ENCODE data around the gene TNFRSF4. TPM values are rescaled to one million over a fixed set of nuclear protein-coding genes. Genes with fewer than 3 reads are reported as not detected.
A peak's percentile ranks its signal among the peaks of the same experiment; 100 is the strongest.

The TNFRSF4 gene
- total RNA-seq, 8 experiments from 2014 or later = 0.18 to 1.00 (median 0.25) TPM; not detected in 2

DNA sequence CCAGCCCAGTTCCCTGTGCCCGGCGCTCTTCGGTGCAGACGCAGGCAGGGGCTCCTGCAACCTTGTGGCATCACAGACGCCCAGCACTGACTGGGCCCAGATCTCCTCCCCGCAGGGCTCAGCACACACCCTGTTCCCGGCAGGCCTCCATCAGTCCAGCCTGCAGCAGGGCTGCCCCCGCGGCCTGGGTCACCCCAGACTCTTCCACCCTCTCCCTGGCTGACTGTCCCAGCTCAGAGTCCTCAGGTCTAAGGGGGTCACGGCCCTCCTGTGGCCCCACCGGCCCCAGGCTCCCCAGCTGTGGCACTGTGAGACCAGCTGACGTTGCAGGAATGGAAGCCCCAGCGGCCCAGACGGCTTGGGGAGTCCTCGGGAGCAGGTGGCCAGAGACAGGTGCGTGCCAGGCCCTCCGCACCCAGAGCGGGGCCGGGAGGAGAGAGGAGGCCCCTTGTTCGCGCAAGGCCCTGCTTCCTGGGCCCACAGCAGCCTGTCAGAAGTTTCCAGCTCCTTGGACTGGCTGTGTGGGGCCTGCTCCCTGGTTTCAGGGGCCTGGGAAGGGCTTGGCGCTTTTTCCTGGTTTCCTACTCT is 22.3 kb upstream of the TNFRSF4 start:
- no peak for ATAC-seq (replicated peaks in 6 of 8)
- Histone ChIP-seq H3K4me3 (no peak overlapping the region), H3K4me1 (replicated peaks in 1 of 2) (peaks cover 56 to 57% of the 10 kb centered on the region in 2 donors), H3K27ac (no peak overlapping the region)
- WGBS, 10 experiments = 84 to 100% methylated on average over 1 to 4 of the region's 22 CpGs; no CpG with 5 or more reads in 8 of the 10 experiments
- in situ Hi-C loops (cut with MboI; ENCODE audit: low pct_unique_long_range_greater_than_20kb in 2 of 9, low sequenced_read_pairs in 9 of 9, unreplicated experiment in 9 of 9) = no loop called here

DNA sequence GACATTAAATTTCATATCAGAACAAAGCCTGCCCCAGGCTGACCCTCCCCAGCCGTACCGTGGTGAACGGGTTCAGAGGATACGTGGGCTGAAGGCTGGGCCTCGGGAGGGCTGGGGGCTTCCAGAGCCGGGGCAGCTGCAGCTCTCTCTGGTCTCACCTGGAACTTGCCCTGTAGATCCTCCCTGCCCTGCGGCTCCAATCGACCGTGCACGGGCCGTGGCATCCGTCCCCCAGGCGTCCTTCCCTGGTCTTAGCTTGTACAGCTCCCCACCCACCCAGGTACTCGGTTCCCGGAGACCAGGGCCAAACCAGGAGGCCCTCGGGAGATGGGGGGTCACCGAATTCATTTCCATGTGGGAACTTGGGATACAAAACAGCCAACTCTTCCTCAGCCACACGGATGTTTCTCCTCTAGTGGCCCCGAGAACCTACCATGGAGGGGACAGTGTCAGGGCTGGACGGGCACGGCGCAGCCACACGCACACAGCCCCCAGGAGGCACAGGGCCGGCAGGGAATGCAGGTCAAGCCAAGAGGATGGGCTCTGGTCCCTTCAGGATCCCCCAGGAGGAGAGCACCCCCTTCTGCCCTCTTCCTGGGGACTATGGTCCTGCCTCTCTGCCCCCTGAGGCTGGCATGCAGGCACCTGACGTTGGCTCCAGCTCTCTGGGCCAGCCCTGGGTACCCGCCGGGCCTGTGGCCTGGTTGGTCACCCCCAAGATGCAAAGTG is 21.2 kb upstream of the TNFRSF4 start:
- H3K4me1 ChIP-seq (replicated peaks in 1 of 2) = peaks cover 57 to 58% of the 10 kb centered on the region in 2 donors
- no peak overlapping the region for H3K27ac ChIP-seq
- in situ Hi-C loops (cut with MboI; ENCODE audit: low pct_unique_long_range_greater_than_20kb in 2 of 9, low sequenced_read_pairs in 9 of 9, unreplicated experiment in 9 of 9) = no loop called here
- H3K4me3 ChIP-seq = no peak overlapping the region
- WGBS, 10 experiments = 60 to 100% (median 91%) methylated on average over 2 to 14 of the region's 27 CpGs; no CpG with 5 or more reads in 4 of the 10 experiments
- no peak for ATAC-seq (replicated peaks in 6 of 8)

DNA sequence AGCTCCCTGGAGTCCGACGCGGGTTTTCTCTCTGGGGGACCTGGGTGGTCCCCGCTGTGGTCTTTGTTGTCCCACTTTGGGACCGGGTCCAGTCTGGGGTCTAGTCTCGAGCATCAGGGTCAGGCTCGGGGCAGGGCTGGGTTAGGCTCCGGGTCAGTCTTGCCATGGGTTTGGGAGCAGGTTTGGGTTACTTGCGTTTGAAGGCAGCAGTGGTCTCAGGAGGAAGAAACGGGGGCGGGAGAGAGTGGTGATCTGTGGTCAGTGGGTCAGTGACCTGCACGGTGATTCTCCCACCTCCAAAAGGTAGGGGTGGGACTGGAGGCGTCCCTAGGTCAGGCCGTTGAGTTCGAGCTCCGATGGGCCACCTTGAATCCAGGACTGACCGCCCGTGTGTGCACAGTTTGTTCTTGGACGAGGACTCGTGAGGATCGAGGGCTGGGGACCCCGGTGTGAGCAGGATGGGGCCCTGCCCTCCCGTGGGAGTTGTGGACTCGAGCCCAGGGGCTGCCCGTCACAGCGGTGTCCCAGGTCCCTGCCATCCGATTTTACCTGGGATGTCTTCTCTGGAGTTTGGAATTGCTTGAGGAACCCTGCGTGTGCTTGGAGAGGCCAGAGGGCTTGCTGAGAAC is 20.3 kb upstream of the TNFRSF4 start:
- Histone ChIP-seq H3K4me3 (no peak overlapping the region), H3K4me1 (replicated peaks in 1 of 2) (peaks cover 51 to 52% of the 10 kb centered on the region in 2 donors), H3K27ac (no peak overlapping the region)
- WGBS, 10 experiments = 84 to 100% (median 92%) methylated on average over 1 to 20 of the region's 28 CpGs; no CpG with 5 or more reads in 4 of the 10 experiments
- ATAC-seq (replicated peaks in 6 of 8) = no peak
- in situ Hi-C loops (cut with MboI; ENCODE audit: low pct_unique_long_range_greater_than_20kb in 2 of 9, low sequenced_read_pairs in 9 of 9, unreplicated experiment in 9 of 9) = no loop called here

DNA sequence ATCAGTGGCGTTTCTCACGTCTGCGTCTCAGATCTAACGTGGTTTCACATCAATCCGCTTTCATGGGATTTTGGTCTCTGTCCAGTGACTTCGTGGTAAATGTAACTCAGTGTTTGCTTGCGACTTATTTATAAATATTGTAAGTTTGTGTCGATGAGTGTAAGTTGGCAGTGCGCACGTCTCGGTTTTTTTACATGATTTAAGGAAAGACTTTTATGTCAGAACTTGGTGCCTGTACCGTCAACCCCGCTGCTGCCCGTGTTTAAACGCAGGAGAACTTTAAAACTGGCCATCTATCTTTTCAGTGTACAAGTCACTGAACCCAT is 19.6 kb upstream of the TNFRSF4 start:
- WGBS, 10 experiments = 52 to 100% (median 83%) methylated on average over 2 to 15 of the region's 15 CpGs; no CpG with 5 or more reads in 3 of the 10 experiments
- ATAC-seq (replicated peaks in 6 of 8) = no peak
- Histone ChIP-seq H3K4me3 (peak overlapping the region in 1 of 5 donors; percentile 45), H3K4me1 (replicated peaks in 1 of 2) (peaks cover 45 to 48% of the 10 kb centered on the region in 2 donors), H3K27ac (no peak overlapping the region)
- in situ Hi-C loops (cut with MboI; ENCODE audit: low pct_unique_long_range_greater_than_20kb in 2 of 9, low sequenced_read_pairs in 9 of 9, unreplicated experiment in 9 of 9) = no loop called here

DNA sequence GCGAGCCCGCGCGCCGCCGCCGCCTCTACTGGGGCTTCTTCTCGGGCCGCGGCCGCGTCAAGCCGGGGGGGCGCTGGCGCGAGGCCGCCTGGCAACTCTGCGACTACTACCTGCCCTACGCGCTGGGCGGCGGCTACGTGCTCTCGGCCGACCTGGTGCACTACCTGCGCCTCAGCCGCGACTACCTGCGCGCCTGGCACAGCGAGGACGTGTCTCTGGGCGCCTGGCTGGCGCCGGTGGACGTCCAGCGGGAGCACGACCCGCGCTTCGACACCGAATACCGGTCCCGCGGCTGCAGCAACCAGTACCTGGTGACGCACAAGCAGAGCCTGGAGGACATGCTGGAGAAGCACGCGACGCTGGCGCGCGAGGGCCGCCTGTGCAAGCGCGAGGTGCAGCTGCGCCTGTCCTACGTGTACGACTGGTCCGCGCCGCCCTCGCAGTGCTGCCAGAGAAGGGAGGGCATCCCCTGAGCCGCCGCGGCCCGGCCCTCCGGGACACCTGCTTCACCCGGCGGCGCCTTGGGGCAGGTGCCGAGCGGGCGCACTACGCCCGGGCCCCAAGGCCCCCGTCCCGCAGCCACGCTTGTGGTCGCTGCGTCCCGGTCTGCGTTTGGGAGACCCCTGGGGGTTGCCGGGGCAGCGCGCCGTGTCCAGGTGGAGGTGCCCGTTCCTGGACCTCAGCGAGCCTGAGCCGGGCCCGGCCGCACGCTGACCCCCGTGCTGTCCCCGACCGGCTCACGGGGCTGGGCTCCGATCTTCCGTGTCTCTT is 19.0 kb upstream of the TNFRSF4 start:
- in situ Hi-C loops (cut with MboI; ENCODE audit: low pct_unique_long_range_greater_than_20kb in 2 of 9, low sequenced_read_pairs in 9 of 9, unreplicated experiment in 9 of 9) = no loop called here
- ATAC-seq (replicated peaks in 6 of 8) = no peak
- peak overlapping the region; percentile 86 to 94 for H3K27ac ChIP-seq
- peaks cover 40 to 42% of the 10 kb centered on the region in 2 donors for H3K4me1 ChIP-seq (replicated peaks in 1 of 2)
- H3K4me3 ChIP-seq = peak overlapping the region; percentile 36 to 98 (median 41)
- 95 to 97% (median 95%) methylated on average over 6 to 54 of the region's 98 CpGs; no CpG with 5 or more reads in 5 of the 10 experiments for WGBS, 10 experiments

DNA sequence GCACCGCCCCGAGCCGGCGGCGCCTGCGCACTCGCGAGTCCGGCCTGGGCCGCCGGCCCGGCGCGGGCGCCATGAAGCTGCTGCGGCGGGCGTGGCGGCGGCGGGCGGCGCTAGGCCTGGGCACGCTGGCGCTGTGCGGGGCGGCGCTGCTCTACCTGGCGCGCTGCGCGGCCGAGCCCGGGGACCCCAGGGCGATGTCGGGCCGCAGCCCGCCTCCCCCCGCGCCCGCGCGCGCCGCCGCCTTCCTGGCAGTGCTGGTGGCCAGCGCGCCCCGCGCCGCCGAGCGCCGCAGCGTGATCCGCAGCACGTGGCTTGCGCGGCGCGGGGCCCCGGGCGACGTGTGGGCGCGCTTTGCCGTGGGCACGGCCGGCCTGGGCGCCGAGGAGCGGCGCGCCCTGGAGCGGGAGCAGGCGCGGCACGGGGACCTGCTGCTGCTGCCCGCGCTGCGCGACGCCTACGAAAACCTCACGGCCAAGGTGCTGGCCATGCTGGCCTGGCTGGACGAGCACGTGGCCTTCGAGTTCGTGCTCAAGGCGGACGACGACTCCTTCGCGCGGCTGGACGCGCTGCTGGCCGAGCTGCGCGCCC is 18.3 kb upstream of the TNFRSF4 start, which contains the start of gene B3GALT6:
Gene B3GALT6, plus strand, starts transcription at position 30 of the 588 bp plus-strand sequence. Its CDS starts 42 bp downstream, at position 72.
- 35 to 40% methylated on average over 4 to 6 of the region's 100 CpGs; no CpG with 5 or more reads in 8 of the 10 experiments for WGBS, 10 experiments
- H3K27ac ChIP-seq = peak within 1 kb of the TSS; percentile 92 to 98
- peak in 3 of 8 experiments; percentile 4 to 70 (median 5) for ATAC-seq (replicated peaks in 6 of 8)
- in situ Hi-C loops (cut with MboI; ENCODE audit: low pct_unique_long_range_greater_than_20kb in 2 of 9, low sequenced_read_pairs in 9 of 9, unreplicated experiment in 9 of 9) = no loop called here
- peak within 1 kb of the TSS; percentile 70 to 98 (median 93) for H3K4me3 ChIP-seq
- peaks cover 34 to 35% of the 10 kb centered on the region in 2 donors for H3K4me1 ChIP-seq (replicated peaks in 1 of 2)

DNA sequence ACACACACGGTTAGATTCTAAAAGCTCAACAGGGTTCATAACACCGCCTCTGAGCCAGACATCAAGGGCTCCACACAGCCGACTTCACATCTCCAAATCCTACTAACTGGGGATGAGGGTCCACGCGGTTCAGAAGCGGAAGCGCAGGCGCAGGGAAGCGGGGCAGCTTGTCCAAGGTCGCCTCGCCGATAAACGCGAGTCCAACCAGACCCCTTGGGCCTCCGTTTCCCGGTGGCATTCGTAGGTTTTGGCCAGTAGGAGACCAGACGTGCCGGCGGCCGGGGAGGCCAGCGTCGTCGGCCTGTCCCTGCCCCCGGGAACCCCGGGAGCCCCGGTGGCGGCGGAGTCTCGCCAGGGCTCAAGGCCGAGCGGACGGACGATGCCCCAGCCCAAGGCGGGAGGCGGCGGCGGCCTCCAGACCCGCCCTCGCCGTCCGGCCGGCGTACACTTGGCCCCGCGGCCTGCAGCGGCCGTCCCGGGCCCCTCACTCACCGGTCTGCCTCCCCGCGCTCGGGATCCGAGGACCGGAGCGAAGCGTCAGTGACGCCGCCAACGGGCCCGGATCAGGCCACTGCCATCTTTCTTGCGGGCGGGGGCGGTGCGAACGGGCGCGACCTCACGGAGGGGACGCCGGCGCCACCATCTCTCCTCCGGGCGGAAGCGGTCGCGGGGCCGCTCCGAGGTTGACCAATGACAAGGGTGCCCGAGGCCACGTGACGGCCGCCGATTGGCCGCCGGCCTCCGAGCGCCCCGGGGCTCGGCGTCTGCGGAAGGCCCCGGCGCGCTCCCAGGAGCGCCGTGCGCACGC is 17.7 kb upstream of the TNFRSF4 start, which contains the start of gene SDF4:
Gene SDF4, minus strand, starts transcription at position 602 of the 808 bp plus-strand sequence. CDS start 3,229 bp downstream, outside the sequence.
- Histone ChIP-seq H3K27ac (peak within 1 kb of the TSS; percentile 92 to 98), H3K4me3 (peak within 1 kb of the TSS; percentile 70 to 98 (median 93)), H3K4me1 (replicated peaks in 1 of 2) (peaks cover 27 to 29% of the 10 kb centered on the region in 2 donors)
- WGBS, 10 experiments = 0 to 20% (median 1%) methylated on average over 1 to 30 of the region's 99 CpGs; no CpG with 5 or more reads in 3 of the 10 experiments
- peak; percentile 82 to 96 (median 92) for ATAC-seq (replicated peaks in 6 of 8)
- in situ Hi-C loops (cut with MboI; ENCODE audit: low pct_unique_long_range_greater_than_20kb in 2 of 9, low sequenced_read_pairs in 9 of 9, unreplicated experiment in 9 of 9) = no loop called here

DNA sequence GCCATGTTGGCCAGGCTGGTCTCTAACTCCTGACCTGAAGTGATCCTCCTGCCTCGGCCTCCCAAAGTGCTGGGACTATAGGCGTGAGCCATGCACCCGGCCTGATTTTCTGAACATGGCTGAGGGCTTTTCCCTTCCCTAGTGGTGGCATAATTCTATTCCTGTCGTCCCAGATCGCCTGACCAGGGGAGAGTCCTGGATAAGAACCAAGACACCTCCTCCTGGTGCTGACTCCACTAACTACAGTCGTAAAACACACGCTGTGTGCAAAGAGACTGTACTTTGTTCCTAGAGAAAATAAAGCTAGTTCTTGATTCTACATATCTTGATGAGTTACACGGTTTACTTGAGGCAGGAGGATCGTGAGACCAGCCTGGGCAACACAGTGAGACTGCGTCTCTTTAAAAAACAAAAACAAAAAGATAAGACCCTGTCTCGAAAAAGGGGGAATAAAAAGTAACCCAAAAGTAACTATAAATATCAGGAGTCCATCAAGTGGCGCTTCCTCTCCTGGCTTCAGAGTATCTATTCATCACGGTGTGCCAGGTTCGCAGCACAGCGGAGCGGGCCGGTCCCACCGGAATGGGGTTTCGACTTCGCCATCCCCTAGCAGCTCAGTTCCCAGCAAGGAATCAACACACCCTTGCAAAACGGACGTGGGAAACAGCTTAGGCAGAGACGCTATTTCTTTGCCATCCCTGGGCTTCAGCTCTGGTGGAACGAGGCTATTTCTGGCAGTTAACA is 16.9 kb upstream of the TNFRSF4 start:
- Histone ChIP-seq H3K4me1 (replicated peaks in 1 of 2) (peaks cover 26 to 29% of the 10 kb centered on the region in 2 donors), H3K4me3 (peak overlapping the region; percentile 70 to 98 (median 93)), H3K27ac (peak overlapping the region; percentile 92 to 98)
- peak in 3 of 8 experiments; percentile 17 to 40 (median 32) for ATAC-seq (replicated peaks in 6 of 8)
- 2 to 80% (median 14%) methylated on average over 1 to 24 of the region's 24 CpGs for WGBS, 10 experiments
- in situ Hi-C loops (cut with MboI; ENCODE audit: low pct_unique_long_range_greater_than_20kb in 2 of 9, low sequenced_read_pairs in 9 of 9, unreplicated experiment in 9 of 9) = no loop called here

DNA sequence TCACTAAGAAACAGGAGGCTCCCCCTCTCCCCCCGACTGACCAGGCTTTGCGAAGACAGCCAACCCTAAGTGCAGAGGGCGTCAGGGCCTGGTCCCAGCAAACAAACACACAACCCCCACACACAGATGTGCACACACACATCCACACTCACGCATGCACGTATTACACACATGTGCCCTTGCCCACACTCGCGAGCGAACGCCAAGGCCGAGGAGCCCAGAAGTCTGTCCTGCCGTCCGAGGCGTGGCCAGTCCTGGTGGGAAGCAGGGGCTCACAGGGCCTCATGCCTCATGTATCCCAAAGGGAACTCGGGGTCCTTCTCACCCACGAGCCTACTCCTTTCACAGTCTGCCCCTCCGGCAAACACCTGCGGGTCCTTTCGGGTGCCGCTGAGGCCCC is 15.8 kb upstream of the TNFRSF4 start:
- Histone ChIP-seq H3K27ac (no peak overlapping the region), H3K4me3 (no peak overlapping the region), H3K4me1 (replicated peaks in 1 of 2) (peaks cover 26 to 29% of the 10 kb centered on the region in 2 donors)
- ATAC-seq (replicated peaks in 6 of 8) = no peak
- in situ Hi-C loops (cut with MboI; ENCODE audit: low pct_unique_long_range_greater_than_20kb in 2 of 9, low sequenced_read_pairs in 9 of 9, unreplicated experiment in 9 of 9) = no loop called here
- WGBS, 10 experiments = 89 to 100% (median 94%) methylated on average over 2 to 11 of the region's 19 CpGs; no CpG with 5 or more reads in 6 of the 10 experiments

DNA sequence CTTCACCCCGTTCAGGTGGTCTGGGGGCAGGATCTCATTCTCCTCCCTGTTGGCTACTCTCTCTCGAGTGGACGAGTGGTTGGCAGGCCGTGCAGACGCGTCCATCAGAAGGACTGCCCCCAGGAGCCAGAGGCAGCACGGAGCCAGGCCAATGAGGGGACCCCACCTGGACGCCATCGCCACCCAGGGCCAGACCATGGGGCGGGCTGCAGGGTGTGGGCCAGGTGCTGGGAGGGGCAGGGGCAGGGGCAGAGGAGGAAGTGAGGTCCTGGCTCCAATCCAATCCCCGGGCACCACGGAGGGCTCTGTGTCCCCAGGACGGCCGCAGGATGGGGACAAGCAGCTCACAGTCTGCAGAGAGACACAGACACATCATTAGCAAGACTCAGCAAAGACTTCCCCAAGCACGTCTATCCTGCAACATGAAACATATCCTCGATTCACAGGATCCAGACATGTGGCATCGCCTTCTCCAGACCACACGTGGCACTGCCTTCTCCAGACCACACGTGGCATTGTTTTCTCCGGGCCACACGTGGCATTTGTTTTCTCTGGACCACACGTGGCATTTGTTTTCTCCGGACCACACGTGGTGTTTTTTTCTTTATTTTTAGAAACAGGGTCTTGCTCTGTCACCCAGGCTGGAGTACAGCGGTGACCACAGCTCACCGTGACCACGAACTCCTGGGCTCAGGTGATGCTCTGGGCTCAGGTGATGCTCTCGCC is 14.8 kb upstream of the TNFRSF4 start:
- Histone ChIP-seq H3K4me1 (replicated peaks in 1 of 2) (peaks cover 23 to 24% of the 10 kb centered on the region in 2 donors), H3K27ac (no peak overlapping the region), H3K4me3 (no peak overlapping the region)
- in situ Hi-C loops (cut with MboI; ENCODE audit: low pct_unique_long_range_greater_than_20kb in 2 of 9, low sequenced_read_pairs in 9 of 9, unreplicated experiment in 9 of 9) = no loop called here
- 94 to 100% (median 95%) methylated on average over 1 to 19 of the region's 28 CpGs; no CpG with 5 or more reads in 4 of the 10 experiments for WGBS, 10 experiments
- no peak for ATAC-seq (replicated peaks in 6 of 8)
